ENCODE data around the gene VEPH1.

VEPH1 gene

DNA sequence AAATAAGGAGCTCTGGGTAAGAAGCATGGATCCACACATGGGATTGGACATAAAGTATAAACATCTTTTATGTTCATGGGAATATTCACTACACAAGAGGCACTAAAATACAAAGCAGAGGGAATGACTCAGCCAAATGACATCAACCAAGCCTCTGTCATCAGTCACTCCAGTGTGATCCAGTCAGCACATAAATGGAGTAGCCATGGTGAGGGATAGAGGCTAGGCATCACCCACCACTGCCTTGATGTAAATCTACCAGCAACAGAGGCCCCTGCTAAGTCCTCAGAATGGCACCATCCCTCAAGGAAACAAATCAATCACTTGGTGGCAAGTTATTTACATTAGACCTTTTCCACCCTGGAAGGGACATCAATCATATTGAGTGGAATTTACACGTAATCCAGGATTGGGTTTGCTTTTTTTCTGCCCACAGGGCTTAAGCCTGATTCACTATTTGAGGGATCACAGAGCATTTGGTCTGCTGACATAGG, 27.2 kb downstream of the VEPH1 start:
- Histone ChIP-seq H3K27me3 (ENCODE audit: control insufficient read depth in 1 of 2, insufficient read depth in 2 of 2, low read length in 2 of 2) (no peaks in the 10 kb centered on the region), H3K36me3 (ENCODE audit: control insufficient read depth in 2 of 2, insufficient read depth in 2 of 2, low read length in 2 of 2) (no peaks in the 10 kb centered on the region), H3K4me1 (ENCODE audit: control insufficient read depth, insufficient read depth, low read length) (no peaks in the 10 kb centered on the region), H3K9me3 (ENCODE audit: control insufficient read depth in 2 of 2, low read length in 2 of 2) (no peaks in the 10 kb centered on the region), H3K27ac (ENCODE audit: low read length) (no peak overlapping the region), H3K4me3 (ENCODE audit: low read length in 2 of 2) (no peak overlapping the region), H3K9ac (ENCODE audit: low read length in 2 of 2) (no peak overlapping the region)

DNA sequence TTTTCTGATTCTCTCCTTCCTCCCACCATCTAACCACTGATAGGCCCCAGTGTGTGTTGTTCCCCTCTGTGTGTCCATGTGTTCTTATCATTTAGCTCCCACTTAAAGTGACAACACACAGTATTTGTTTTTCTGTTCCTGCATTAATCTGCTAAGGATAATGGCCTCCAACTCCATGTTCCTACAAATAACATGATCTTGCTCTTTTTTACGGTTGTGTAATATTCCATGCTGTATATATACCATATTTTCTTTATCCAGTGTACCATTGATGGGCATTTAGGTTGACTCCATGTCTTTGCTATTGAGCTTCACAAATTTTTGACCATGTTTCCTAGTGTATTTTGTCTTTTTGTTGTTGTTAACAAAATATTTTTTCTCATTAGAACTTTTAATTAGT, 30.6 kb downstream of the VEPH1 start:
- H3K27me3 ChIP-seq (ENCODE audit: control insufficient read depth in 1 of 2, insufficient read depth in 2 of 2, low read length in 2 of 2) = no peaks in the 10 kb centered on the region
- H3K36me3 ChIP-seq (ENCODE audit: control insufficient read depth in 2 of 2, insufficient read depth in 2 of 2, low read length in 2 of 2) = no peaks in the 10 kb centered on the region
- no peaks in the 10 kb centered on the region for H3K4me1 ChIP-seq (ENCODE audit: control insufficient read depth, insufficient read depth, low read length)
- no peak overlapping the region for H3K9ac ChIP-seq (ENCODE audit: low read length in 2 of 2)
- H3K4me3 ChIP-seq (ENCODE audit: low read length in 2 of 2) = no peak overlapping the region
- H3K27ac ChIP-seq (ENCODE audit: low read length) = no peak overlapping the region
- H3K9me3 ChIP-seq (ENCODE audit: control insufficient read depth in 2 of 2, low read length in 2 of 2) = no peaks in the 10 kb centered on the region

DNA sequence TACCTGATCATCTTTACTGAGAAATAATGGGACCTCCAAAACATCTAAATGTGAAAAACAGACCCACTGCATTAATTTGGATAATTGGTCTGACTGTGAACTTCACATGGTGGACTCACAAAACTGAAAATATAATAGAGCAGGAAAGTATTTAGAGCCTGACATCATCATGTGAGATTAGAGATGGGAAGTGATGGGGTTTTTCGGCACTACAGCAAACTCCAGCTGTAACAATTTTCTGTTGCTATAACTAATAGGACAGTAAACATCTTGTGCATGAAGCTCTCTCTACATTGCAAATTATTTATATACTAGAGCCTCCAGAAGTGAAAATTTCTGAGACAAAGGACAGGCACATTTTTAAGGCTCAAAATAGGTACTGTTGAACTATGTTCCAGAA, 32.2 kb downstream of the VEPH1 start:
- Histone ChIP-seq H3K27me3 (ENCODE audit: control insufficient read depth in 1 of 2, insufficient read depth in 2 of 2, low read length in 2 of 2) (no peaks in the 10 kb centered on the region), H3K27ac (ENCODE audit: low read length) (no peak overlapping the region), H3K9me3 (ENCODE audit: control insufficient read depth in 2 of 2, low read length in 2 of 2) (no peaks in the 10 kb centered on the region), H3K9ac (ENCODE audit: low read length in 2 of 2) (no peak overlapping the region), H3K4me1 (ENCODE audit: control insufficient read depth, insufficient read depth, low read length) (no peaks in the 10 kb centered on the region), H3K4me3 (ENCODE audit: low read length in 2 of 2) (no peak overlapping the region), H3K36me3 (ENCODE audit: control insufficient read depth in 2 of 2, insufficient read depth in 2 of 2, low read length in 2 of 2) (no peaks in the 10 kb centered on the region)

DNA sequence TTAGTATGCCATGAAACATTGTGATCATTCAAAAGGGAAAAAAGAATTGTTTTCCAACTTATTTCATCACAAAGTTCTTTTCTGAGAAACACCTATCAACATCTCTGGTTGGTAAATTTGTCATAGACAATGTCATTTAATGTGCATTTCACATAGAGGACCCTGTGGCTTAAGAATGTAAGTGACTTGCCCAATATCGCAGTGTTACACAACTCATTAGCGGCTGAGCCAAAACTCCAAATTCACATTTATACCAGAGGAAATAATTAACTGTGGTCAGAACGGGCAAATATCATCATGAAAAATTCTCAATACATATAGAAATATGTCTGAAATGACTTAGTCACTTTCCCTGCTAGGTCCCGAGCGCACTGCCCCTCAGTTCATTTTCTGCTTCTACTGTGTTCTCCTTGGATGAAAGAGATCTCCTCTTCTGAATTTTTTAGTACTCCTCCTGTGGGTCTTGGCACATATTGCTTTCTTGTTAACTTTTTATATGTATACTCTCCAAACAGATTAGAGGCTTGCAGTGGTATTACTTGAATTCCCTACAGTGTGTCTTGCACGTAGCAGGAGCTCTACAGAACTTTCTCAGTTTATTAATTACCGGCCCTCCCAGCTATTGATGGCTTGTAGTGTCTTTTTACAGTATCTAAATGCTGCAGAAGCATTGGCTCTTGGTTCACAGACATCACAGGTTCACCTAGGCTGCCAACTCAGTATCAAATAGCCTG, 33.5 kb downstream of the VEPH1 start:
- no peak overlapping the region for H3K9ac ChIP-seq (ENCODE audit: low read length in 2 of 2)
- H3K9me3 ChIP-seq (ENCODE audit: control insufficient read depth in 2 of 2, low read length in 2 of 2) = no peaks in the 10 kb centered on the region
- no peak overlapping the region for H3K4me3 ChIP-seq (ENCODE audit: low read length in 2 of 2)
- no peaks in the 10 kb centered on the region for H3K27me3 ChIP-seq (ENCODE audit: control insufficient read depth in 1 of 2, insufficient read depth in 2 of 2, low read length in 2 of 2)
- no peaks in the 10 kb centered on the region for H3K36me3 ChIP-seq (ENCODE audit: control insufficient read depth in 2 of 2, insufficient read depth in 2 of 2, low read length in 2 of 2)
- no peaks in the 10 kb centered on the region for H3K4me1 ChIP-seq (ENCODE audit: control insufficient read depth, insufficient read depth, low read length)
- no peak overlapping the region for H3K27ac ChIP-seq (ENCODE audit: low read length)

DNA sequence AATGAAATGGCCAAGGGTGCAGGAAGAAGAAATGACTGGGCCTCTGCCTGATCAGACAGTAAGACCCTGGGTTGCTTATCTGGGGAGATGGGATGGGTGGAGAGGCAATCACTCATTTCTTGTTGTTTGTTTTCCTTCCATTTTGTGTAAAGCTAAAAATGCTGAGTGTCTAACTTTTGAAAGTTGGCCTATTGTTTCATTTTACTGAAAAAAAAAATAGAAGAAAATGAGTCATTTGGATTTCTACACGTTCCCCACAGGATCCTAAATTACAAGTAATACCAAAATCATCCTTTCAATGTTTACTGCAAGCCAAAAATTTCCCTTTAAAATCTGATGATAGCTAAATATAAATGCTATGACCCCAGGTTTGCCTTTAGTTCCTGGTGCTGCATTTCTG, 36.0 kb downstream of the VEPH1 start:
- H3K27ac ChIP-seq (ENCODE audit: low read length) = no peak overlapping the region
- no peaks in the 10 kb centered on the region for H3K27me3 ChIP-seq (ENCODE audit: control insufficient read depth in 1 of 2, insufficient read depth in 2 of 2, low read length in 2 of 2)
- H3K4me3 ChIP-seq (ENCODE audit: low read length in 2 of 2) = no peak overlapping the region
- no peaks in the 10 kb centered on the region for H3K4me1 ChIP-seq (ENCODE audit: control insufficient read depth, insufficient read depth, low read length)
- no peaks in the 10 kb centered on the region for H3K9me3 ChIP-seq (ENCODE audit: control insufficient read depth in 2 of 2, low read length in 2 of 2)
- H3K9ac ChIP-seq (ENCODE audit: low read length in 2 of 2) = no peak overlapping the region
- H3K36me3 ChIP-seq (ENCODE audit: control insufficient read depth in 2 of 2, insufficient read depth in 2 of 2, low read length in 2 of 2) = no peaks in the 10 kb centered on the region

DNA sequence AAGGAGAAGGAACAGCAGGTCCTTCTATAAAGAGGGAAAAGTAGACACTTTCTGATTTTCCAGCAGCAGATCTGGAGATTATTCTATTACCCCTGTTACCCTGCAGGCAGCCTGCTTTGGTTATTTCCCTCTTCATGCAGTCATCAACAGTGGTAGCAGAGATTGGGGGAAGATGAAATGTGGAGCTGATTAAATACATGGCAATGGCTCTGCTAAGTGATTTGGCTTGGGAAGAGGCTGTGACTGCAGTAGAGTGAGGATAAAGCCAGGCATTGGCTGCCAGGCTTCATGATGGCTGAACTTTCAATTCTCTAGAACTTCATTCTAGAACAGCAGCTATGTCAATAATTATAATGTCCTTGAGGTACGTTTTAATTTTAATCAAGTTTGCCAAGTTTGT, 37.5 kb downstream of the VEPH1 start:
- Histone ChIP-seq H3K4me3 (ENCODE audit: low read length in 2 of 2) (no peak overlapping the region), H3K36me3 (ENCODE audit: control insufficient read depth in 2 of 2, insufficient read depth in 2 of 2, low read length in 2 of 2) (no peaks in the 10 kb centered on the region), H3K4me1 (ENCODE audit: control insufficient read depth, insufficient read depth, low read length) (no peaks in the 10 kb centered on the region), H3K9me3 (ENCODE audit: control insufficient read depth in 2 of 2, low read length in 2 of 2) (no peaks in the 10 kb centered on the region), H3K9ac (ENCODE audit: low read length in 2 of 2) (no peak overlapping the region), H3K27ac (ENCODE audit: low read length) (no peak overlapping the region), H3K27me3 (ENCODE audit: control insufficient read depth in 1 of 2, insufficient read depth in 2 of 2, low read length in 2 of 2) (no peaks in the 10 kb centered on the region)

DNA sequence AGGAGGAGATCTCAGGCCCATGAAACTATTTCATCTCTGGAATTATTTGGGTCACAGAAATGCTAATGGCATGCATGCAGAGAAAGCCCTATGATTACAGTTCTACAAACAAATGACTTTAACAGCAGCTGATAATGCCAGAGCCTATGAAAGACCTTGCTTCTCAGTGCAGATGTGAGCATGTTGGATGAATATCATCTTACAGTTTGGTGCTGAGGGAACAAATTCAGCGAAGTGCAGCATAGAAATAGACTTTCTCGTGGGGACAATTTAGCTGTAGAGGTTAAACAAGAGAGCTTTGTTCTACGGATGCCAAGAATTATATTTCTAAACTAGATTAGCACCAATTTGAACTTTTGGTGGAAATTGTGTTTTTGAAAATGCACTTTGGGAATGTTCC, 38.9 kb downstream of the VEPH1 start:
- H3K9me3 ChIP-seq (ENCODE audit: control insufficient read depth in 2 of 2, low read length in 2 of 2) = no peaks in the 10 kb centered on the region
- H3K4me1 ChIP-seq (ENCODE audit: control insufficient read depth, insufficient read depth, low read length) = no peaks in the 10 kb centered on the region
- no peaks in the 10 kb centered on the region for H3K36me3 ChIP-seq (ENCODE audit: control insufficient read depth in 2 of 2, insufficient read depth in 2 of 2, low read length in 2 of 2)
- no peak overlapping the region for H3K4me3 ChIP-seq (ENCODE audit: low read length in 2 of 2)
- H3K9ac ChIP-seq (ENCODE audit: low read length in 2 of 2) = no peak overlapping the region
- no peak overlapping the region for H3K27ac ChIP-seq (ENCODE audit: low read length)
- H3K27me3 ChIP-seq (ENCODE audit: control insufficient read depth in 1 of 2, insufficient read depth in 2 of 2, low read length in 2 of 2) = no peaks in the 10 kb centered on the region

DNA sequence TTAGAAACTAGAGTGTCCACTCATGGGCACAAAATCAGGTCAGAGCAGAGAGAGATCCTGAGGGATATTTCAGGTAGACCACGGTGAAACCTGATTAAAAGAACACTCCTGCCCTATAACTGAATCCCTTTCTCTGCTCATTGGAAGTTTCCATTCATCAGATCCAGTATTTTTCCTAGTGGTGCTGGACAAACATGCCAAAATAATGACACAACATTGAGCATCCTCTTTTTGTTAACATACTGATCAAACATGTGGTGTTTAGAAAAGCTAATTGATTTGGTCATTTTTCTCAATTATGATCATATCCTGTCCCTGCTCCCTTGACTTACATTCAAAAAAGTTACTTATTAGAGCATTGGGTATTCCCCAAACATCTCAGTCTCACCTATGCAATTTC, 39.4 kb downstream of the VEPH1 start:
- no peak overlapping the region for H3K27ac ChIP-seq (ENCODE audit: low read length)
- no peaks in the 10 kb centered on the region for H3K9me3 ChIP-seq (ENCODE audit: control insufficient read depth in 2 of 2, low read length in 2 of 2)
- H3K27me3 ChIP-seq (ENCODE audit: control insufficient read depth in 1 of 2, insufficient read depth in 2 of 2, low read length in 2 of 2) = peaks cover 0 to 2% of the 10 kb centered on the region in 2 donors
- no peaks in the 10 kb centered on the region for H3K4me1 ChIP-seq (ENCODE audit: control insufficient read depth, insufficient read depth, low read length)
- H3K4me3 ChIP-seq (ENCODE audit: low read length in 2 of 2) = no peak overlapping the region
- H3K9ac ChIP-seq (ENCODE audit: low read length in 2 of 2) = no peak overlapping the region
- H3K36me3 ChIP-seq (ENCODE audit: control insufficient read depth in 2 of 2, insufficient read depth in 2 of 2, low read length in 2 of 2) = no peaks in the 10 kb centered on the region

DNA sequence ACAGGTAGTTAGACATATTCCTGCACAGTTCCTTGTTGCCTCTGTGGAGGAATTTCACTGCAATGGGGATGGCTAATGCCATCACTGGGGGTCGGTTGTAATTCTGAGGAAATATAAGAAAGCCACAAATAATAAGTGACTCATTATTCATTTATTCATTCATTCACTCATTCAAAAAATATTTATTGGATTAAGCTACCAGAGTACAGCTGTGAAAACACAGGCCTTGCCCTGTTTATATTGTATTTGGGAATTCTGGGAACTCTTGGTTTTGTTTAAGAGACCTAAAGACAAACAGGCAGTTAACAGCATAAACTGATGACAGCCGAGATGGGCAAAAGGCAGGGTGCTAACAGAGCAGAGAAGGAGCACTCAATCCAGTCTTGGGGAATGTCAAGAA, 43.0 kb downstream of the VEPH1 start:
- H3K27ac ChIP-seq (ENCODE audit: low read length) = no peak overlapping the region
- H3K36me3 ChIP-seq (ENCODE audit: control insufficient read depth in 2 of 2, insufficient read depth in 2 of 2, low read length in 2 of 2) = no peaks in the 10 kb centered on the region
- H3K9ac ChIP-seq (ENCODE audit: low read length in 2 of 2) = no peak overlapping the region
- no peak overlapping the region for H3K4me3 ChIP-seq (ENCODE audit: low read length in 2 of 2)
- no peaks in the 10 kb centered on the region for H3K9me3 ChIP-seq (ENCODE audit: control insufficient read depth in 2 of 2, low read length in 2 of 2)
- H3K4me1 ChIP-seq (ENCODE audit: control insufficient read depth, insufficient read depth, low read length) = no peaks in the 10 kb centered on the region
- H3K27me3 ChIP-seq (ENCODE audit: control insufficient read depth in 1 of 2, insufficient read depth in 2 of 2, low read length in 2 of 2) = peaks cover 0 to 2% of the 10 kb centered on the region in 2 donors

DNA sequence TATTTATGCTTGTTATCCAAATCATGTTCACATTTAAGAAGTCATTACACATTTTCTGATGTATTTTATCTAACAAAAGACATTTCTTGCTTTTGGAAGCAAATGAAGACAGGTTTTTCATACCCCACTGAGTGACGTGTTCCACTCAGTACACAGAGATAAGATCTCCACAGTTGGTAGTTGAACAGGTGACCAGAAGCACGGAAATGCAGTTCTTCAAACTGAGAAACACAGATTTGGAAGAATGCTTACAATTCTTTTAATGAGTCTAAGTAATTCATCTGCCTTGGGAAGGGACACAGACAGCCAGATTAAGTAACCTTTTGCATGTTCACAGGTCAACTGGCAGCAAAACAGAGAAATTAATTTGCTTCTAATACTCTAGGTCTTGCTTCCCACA, 43.5 kb downstream of the VEPH1 start:
- Histone ChIP-seq H3K36me3 (ENCODE audit: control insufficient read depth in 2 of 2, insufficient read depth in 2 of 2, low read length in 2 of 2) (no peaks in the 10 kb centered on the region), H3K4me3 (ENCODE audit: low read length in 2 of 2) (no peak overlapping the region), H3K4me1 (ENCODE audit: control insufficient read depth, insufficient read depth, low read length) (no peaks in the 10 kb centered on the region), H3K9ac (ENCODE audit: low read length in 2 of 2) (no peak overlapping the region), H3K9me3 (ENCODE audit: control insufficient read depth in 2 of 2, low read length in 2 of 2) (no peaks in the 10 kb centered on the region), H3K27ac (ENCODE audit: low read length) (no peak overlapping the region), H3K27me3 (ENCODE audit: control insufficient read depth in 1 of 2, insufficient read depth in 2 of 2, low read length in 2 of 2) (peaks cover 0 to 2% of the 10 kb centered on the region in 2 donors)

DNA sequence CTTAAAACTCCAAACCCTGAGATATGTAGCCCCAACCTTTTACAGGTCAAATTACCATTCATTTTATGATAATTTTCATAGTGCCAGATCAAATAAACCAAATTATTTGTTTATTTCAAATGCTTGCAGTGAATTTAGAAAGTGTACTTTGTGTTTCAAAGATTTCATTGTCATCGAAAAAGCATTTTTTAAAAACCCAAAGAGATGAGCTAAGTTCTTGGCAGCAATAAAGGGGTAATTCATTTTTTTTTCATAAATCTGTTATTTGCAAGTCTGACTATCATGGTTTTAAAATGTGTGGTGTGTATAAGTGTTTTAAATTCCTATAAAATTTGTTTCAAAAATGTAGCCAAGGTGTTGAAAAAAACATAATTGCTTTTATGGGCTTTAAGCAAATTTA, 49.4 kb downstream of the VEPH1 start:
- no peaks in the 10 kb centered on the region for H3K27me3 ChIP-seq (ENCODE audit: control insufficient read depth in 1 of 2, insufficient read depth in 2 of 2, low read length in 2 of 2)
- H3K9me3 ChIP-seq (ENCODE audit: control insufficient read depth in 2 of 2, low read length in 2 of 2) = no peaks in the 10 kb centered on the region
- H3K4me1 ChIP-seq (ENCODE audit: control insufficient read depth, insufficient read depth, low read length) = no peaks in the 10 kb centered on the region
- H3K9ac ChIP-seq (ENCODE audit: low read length in 2 of 2) = no peak overlapping the region
- no peaks in the 10 kb centered on the region for H3K36me3 ChIP-seq (ENCODE audit: control insufficient read depth in 2 of 2, insufficient read depth in 2 of 2, low read length in 2 of 2)
- H3K4me3 ChIP-seq (ENCODE audit: low read length in 2 of 2) = no peak overlapping the region
- H3K27ac ChIP-seq (ENCODE audit: low read length) = no peak overlapping the region
